ENCODE measurements around the gene TUBB2A. TPM values are rescaled to one million over a fixed set of nuclear protein-coding genes. Genes with fewer than 3 reads are reported as not detected.

The TUBB2A gene
- polyA plus RNA-seq, 1 of the 3 experiments (the other 2 are of a cell fraction), result 199 TPM

DNA sequence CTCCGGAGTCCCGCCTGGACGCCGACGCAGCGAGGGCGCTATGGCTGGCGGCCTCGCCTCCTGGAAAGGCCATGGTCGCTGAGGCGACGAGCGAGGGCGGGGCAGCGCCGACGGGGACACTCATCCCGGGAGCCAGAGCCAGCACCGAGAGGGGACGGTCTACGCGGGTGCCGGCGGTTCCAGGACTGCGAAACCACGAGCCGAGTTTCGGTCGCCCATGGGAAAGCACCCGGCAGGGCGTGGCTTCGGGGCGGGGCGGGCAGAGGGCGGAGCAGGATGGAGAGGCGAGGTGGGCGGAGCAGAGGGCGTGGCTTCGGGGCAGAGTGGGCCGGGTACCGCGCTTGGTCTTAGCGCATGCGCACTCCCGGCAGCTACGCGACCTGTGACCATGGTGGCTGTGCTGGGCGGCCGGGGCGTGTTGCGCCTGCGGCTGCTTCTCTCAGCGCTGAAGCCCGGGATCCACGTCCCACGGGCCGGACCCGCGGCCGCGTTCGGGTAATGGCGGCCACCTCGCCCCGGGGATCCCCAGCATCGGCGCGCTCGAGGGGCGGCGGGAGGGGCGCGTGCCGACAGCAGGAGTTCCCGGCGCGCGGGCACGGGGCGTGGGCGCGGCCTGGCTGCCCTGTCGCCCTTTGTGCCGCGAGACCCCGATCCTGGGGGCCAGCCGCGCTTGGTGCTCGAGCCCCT, 38.8 kb downstream of the TUBB2A start, which contains the start of gene BPHL:
TSS of gene BPHL (plus strand) at position 359 of the 687 bp plus-strand sequence. CDS start at position 389, 30 bp downstream.
- Histone ChIP-seq H3K9me2 (no peaks in the 10 kb centered on the region), H3K9ac (peak within 1 kb of the TSS; percentile 90), H3K4me1 (ENCODE audit: control insufficient read depth in 1 of 2, insufficient read depth in 2 of 2, low read depth in 1 of 2, low read length in 1 of 2) (peaks cover 11 to 16% of the 10 kb centered on the region in 2 experiments; a peak in 2 of 4 replicates), H2AFZ (ENCODE audit: low read depth) (peak within 1 kb of the TSS; percentile 83), H3K27ac (ENCODE audit: low read depth in 2 of 2, low read length in 1 of 2) (peak within 1 kb of the TSS; percentile 95 to 96), H3K36me3 (replicated peaks in 1 of 2; ENCODE audit: control insufficient read depth in 1 of 2, insufficient read depth in 2 of 2, low read length in 1 of 2) (peaks cover 3 to 17% of the 10 kb centered on the region in 2 experiments), H3K27me3 (ENCODE audit: insufficient read depth) (no peaks in the 10 kb centered on the region), H3K4me3 (ENCODE audit: low read depth in 2 of 2, low read length in 1 of 2) (peak within 1 kb of the TSS; percentile 84 to 87), H3K79me2 (ENCODE audit: insufficient read depth) (peaks cover 11% of the 10 kb centered on the region), H3F3A (replicated peaks; ENCODE audit: insufficient read depth) (peaks cover 13% of the 10 kb centered on the region), H3K9me3 (no peaks in the 10 kb centered on the region), H3K4me2 (peak within 1 kb of the TSS; percentile 93), H4K20me1 (ENCODE audit: insufficient read depth) (no peaks in the 10 kb centered on the region)
- 0% methylated on average over 17 of the region's 89 CpGs for WGBS (ENCODE audit: low lambda C conversion rate)
- POLR2A ChIA-PET, result interaction anchor here (1.3 to 2.1 kb wide), 2 partner anchors 108 to 111 kb away, joined by 3 to 12 read pairs; no protein-coding TSS in a partner anchor
- CTCF ChIA-PET, result interaction anchor here (4.4 kb wide), 1 partner anchor 132 kb away, joined by 32 read pairs; no protein-coding TSS in a partner anchor
- TF ChIP-seq YY1 (IDR thresholded peaks at IDR 0.05; ENCODE audit: low read depth) (peak; percentile 71), MXI1 (IDR thresholded peaks at IDR 0.05; ENCODE audit: low read depth, low read length) (peak; percentile 74), EP300 (IDR thresholded peaks at IDR 0.05; ENCODE audit: borderline replicate concordance in 1 of 2, low read depth in 1 of 2, low read length in 1 of 2) (no peak), CHD2 (IDR thresholded peaks at IDR 0.05; ENCODE audit: low read length, partially characterized antibody) (peak; percentile 39), POLR2AphosphoS5 (IDR thresholded peaks at IDR 0.05; ENCODE audit: low read depth, low read length) (peak; percentile 80), NFIC (IDR thresholded peaks at IDR 0.05; ENCODE audit: borderline replicate concordance) (no peak), RAD21 (IDR thresholded peaks at IDR 0.05; ENCODE audit: low read length) (no peak), RXRA (IDR thresholded peaks at IDR 0.05; ENCODE audit: borderline replicate concordance, low read depth) (no peak), NRF1 (IDR thresholded peaks at IDR 0.05; ENCODE audit: low read depth, low read length) (peak; percentile 73)
- TF ChIP-seq, protein P1, sequence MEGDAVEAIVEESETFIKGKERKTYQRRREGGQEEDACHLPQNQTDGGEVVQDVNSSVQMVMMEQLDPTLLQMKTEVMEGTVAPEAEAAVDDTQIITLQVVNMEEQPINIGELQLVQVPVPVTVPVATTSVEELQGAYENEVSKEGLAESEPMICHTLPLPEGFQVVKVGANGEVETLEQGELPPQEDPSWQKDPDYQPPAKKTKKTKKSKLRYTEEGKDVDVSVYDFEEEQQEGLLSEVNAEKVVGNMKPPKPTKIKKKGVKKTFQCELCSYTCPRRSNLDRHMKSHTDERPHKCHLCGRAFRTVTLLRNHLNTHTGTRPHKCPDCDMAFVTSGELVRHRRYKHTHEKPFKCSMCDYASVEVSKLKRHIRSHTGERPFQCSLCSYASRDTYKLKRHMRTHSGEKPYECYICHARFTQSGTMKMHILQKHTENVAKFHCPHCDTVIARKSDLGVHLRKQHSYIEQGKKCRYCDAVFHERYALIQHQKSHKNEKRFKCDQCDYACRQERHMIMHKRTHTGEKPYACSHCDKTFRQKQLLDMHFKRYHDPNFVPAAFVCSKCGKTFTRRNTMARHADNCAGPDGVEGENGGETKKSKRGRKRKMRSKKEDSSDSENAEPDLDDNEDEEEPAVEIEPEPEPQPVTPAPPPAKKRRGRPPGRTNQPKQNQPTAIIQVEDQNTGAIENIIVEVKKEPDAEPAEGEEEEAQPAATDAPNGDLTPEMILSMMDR (IDR thresholded peaks at IDR 0.05), result no peak
- TF ChIP-seq, protein P2, sequence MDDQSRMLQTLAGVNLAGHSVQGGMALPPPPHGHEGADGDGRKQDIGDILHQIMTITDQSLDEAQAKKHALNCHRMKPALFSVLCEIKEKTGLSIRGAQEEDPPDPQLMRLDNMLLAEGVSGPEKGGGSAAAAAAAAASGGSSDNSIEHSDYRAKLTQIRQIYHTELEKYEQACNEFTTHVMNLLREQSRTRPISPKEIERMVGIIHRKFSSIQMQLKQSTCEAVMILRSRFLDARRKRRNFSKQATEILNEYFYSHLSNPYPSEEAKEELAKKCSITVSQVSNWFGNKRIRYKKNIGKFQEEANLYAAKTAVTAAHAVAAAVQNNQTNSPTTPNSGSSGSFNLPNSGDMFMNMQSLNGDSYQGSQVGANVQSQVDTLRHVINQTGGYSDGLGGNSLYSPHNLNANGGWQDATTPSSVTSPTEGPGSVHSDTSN (IDR thresholded peaks at IDR 0.05), result no peak
- TF ChIP-seq, protein P3, sequence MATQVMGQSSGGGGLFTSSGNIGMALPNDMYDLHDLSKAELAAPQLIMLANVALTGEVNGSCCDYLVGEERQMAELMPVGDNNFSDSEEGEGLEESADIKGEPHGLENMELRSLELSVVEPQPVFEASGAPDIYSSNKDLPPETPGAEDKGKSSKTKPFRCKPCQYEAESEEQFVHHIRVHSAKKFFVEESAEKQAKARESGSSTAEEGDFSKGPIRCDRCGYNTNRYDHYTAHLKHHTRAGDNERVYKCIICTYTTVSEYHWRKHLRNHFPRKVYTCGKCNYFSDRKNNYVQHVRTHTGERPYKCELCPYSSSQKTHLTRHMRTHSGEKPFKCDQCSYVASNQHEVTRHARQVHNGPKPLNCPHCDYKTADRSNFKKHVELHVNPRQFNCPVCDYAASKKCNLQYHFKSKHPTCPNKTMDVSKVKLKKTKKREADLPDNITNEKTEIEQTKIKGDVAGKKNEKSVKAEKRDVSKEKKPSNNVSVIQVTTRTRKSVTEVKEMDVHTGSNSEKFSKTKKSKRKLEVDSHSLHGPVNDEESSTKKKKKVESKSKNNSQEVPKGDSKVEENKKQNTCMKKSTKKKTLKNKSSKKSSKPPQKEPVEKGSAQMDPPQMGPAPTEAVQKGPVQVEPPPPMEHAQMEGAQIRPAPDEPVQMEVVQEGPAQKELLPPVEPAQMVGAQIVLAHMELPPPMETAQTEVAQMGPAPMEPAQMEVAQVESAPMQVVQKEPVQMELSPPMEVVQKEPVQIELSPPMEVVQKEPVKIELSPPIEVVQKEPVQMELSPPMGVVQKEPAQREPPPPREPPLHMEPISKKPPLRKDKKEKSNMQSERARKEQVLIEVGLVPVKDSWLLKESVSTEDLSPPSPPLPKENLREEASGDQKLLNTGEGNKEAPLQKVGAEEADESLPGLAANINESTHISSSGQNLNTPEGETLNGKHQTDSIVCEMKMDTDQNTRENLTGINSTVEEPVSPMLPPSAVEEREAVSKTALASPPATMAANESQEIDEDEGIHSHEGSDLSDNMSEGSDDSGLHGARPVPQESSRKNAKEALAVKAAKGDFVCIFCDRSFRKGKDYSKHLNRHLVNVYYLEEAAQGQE (IDR thresholded peaks at IDR 0.05; ENCODE audit: low read depth, low read length), result no peak
- TF ChIP-seq, protein P4, sequence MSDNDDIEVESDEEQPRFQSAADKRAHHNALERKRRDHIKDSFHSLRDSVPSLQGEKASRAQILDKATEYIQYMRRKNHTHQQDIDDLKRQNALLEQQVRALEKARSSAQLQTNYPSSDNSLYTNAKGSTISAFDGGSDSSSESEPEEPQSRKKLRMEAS (IDR thresholded peaks at IDR 0.05; ENCODE audit: low read depth), result peak; percentile 48; the same call in 1 of the 2 replicates
- peak; percentile 100 for DNase-seq

Data from SK-N-SH (cell line).